ENCODE data around the gene GYG1.

The GYG1 gene

GRCh38 chr3:148990236-148990635 is 1.1 kb upstream of the GYG1 start:
- DNase-seq: no peak

- peak; percentile 77 for DNase-seq
These were observed 791 bp downstream of the GYG1 start for GRCh38 chr3:148992027-148992634.

GRCh38 chr3:148992635-148993255 is 1.4 kb downstream of the GYG1 start:
- DNase-seq: no peak

- no peak for DNase-seq
These were observed 6.3 kb downstream of the GYG1 start for GRCh38 chr3:148997623-148998022.

GRCh38 chr3:148998297-148998696 is 7.0 kb downstream of the GYG1 start:
- no peak for DNase-seq

- DNase-seq: no peak
These were observed 7.5 kb downstream of the GYG1 start for GRCh38 chr3:148998715-148999423.

- no peak for DNase-seq
These were observed 8.5 kb downstream of the GYG1 start for GRCh38 chr3:148999806-149000205.

GRCh38 chr3:149000206-149000745 is 8.9 kb downstream of the GYG1 start:
- DNase-seq: no peak

GRCh38 chr3:149001727-149002126 is 10.4 kb downstream of the GYG1 start:
- no peak for DNase-seq

- no peak for DNase-seq
These were observed 12.4 kb downstream of the GYG1 start for GRCh38 chr3:149003653-149004305.

- DNase-seq: no peak
These were observed 13.3 kb downstream of the GYG1 start for GRCh38 chr3:149004622-149005021.

GRCh38 chr3:149005416-149005815 is 14.1 kb downstream of the GYG1 start:
- no peak for DNase-seq

- no peak for DNase-seq
These were observed 16.4 kb downstream of the GYG1 start for GRCh38 chr3:149007567-149008257.

GRCh38 chr3:149009732-149010131 is 18.4 kb downstream of the GYG1 start:
- no peak for DNase-seq

- DNase-seq: no peak
These were observed 19.2 kb downstream of the GYG1 start for GRCh38 chr3:149010504-149010951.

GRCh38 chr3:149010966-149011365 is 19.6 kb downstream of the GYG1 start:
- no peak for DNase-seq

GRCh38 chr3:149011676-149012075 is 20.3 kb downstream of the GYG1 start:
- DNase-seq: no peak

- no peak for DNase-seq
These were observed 22.4 kb downstream of the GYG1 start for GRCh38 chr3:149013726-149014125.

- DNase-seq: no peak
These were observed 24.1 kb downstream of the GYG1 start for GRCh38 chr3:149015393-149015792.

GRCh38 chr3:149016242-149016641 is 24.9 kb downstream of the GYG1 start:
- no peak for DNase-seq

- DNase-seq: no peak
These were observed 25.6 kb downstream of the GYG1 start for GRCh38 chr3:149016669-149017541.

- DNase-seq: no peak
These were observed 26.9 kb downstream of the GYG1 start for GRCh38 chr3:149018247-149018646.

Data from activated effector memory CD4-positive, alpha-beta T cell treated with anti-CD3 and anti-CD28 coated beads, Interleukin-2, amount 50 U/mL, for 16 hours (primary cell).